Measurements from ENCODE around the gene RPLP1.

- no peak for TF ChIP-seq EZH2 (IDR thresholded peaks at IDR 0.05; ENCODE audit: low read length, missing control alignments)
- no peak for TF ChIP-seq CTCF (conservative IDR thresholded peaks at IDR 0.05 in 1 of 2, IDR thresholded peaks at IDR 0.05 in 1 of 2; ENCODE audit: low read depth in 1 of 2, low read length in 2 of 2)
Measured at GRCh38 chr15:69434238-69434637, 18.4 kb upstream of the RPLP1 start.
